ENCODE measurements around the gene CACNA1I.
A peak's percentile ranks its signal among the peaks of the same experiment; 100 is the strongest.

The CACNA1I gene

GRCh38 chr22:39647836-39648629, 77.5 kb downstream of the CACNA1I start:
- H3K4me3 ChIP-seq (ENCODE audit: low read depth, low read length): no peak overlapping the region
- no peak for TF ChIP-seq CTCF (IDR thresholded peaks at IDR 0.05; ENCODE audit: low read depth, low read length)
- TF ChIP-seq MAX (IDR thresholded peaks at IDR 0.05; ENCODE audit: low read depth, low read length): no peak
- TF ChIP-seq POLR2A (IDR thresholded peaks at IDR 0.05; ENCODE audit: extremely low read depth, insufficient read length): no peak
- no peak for TF ChIP-seq MYC (IDR thresholded peaks at IDR 0.05; ENCODE audit: low read depth, low read length)
- no peak for DNase-seq (ENCODE audit: low read depth)

GRCh38 chr22:39648630-39648950, 78.0 kb downstream of the CACNA1I start:
- DNase-seq (ENCODE audit: low read depth): no peak
- TF ChIP-seq CTCF (IDR thresholded peaks at IDR 0.05; ENCODE audit: low read depth, low read length): no peak
- TF ChIP-seq MAX (IDR thresholded peaks at IDR 0.05; ENCODE audit: low read depth, low read length): no peak
- TF ChIP-seq POLR2A (IDR thresholded peaks at IDR 0.05; ENCODE audit: extremely low read depth, insufficient read length): no peak
- TF ChIP-seq MYC (IDR thresholded peaks at IDR 0.05; ENCODE audit: low read depth, low read length): no peak
- H3K4me3 ChIP-seq (ENCODE audit: low read depth, low read length): no peak overlapping the region

- TF ChIP-seq MAX (IDR thresholded peaks at IDR 0.05; ENCODE audit: low read depth, low read length) (no peak), CTCF (IDR thresholded peaks at IDR 0.05; ENCODE audit: low read depth, low read length) (no peak), POLR2A (IDR thresholded peaks at IDR 0.05; ENCODE audit: extremely low read depth, insufficient read length) (no peak), MYC (IDR thresholded peaks at IDR 0.05; ENCODE audit: low read depth, low read length) (no peak)
- DNase-seq (ENCODE audit: low read depth): no peak
- H3K4me3 ChIP-seq (ENCODE audit: low read depth, low read length): no peak overlapping the region
These were observed 79.0 kb downstream of the CACNA1I start for GRCh38 chr22:39649500-39650089.

GRCh38 chr22:39651053-39651996, 80.8 kb downstream of the CACNA1I start:
- 0 out of 2 replicates have a peak, but pooled peaks have one; percentile 15 for TF ChIP-seq MYC (IDR thresholded peaks at IDR 0.05; ENCODE audit: low read depth, low read length)
- TF ChIP-seq CTCF (IDR thresholded peaks at IDR 0.05; ENCODE audit: low read depth, low read length): no peak
- TF ChIP-seq POLR2A (IDR thresholded peaks at IDR 0.05; ENCODE audit: extremely low read depth, insufficient read length): no peak
- TF ChIP-seq MAX (IDR thresholded peaks at IDR 0.05; ENCODE audit: low read depth, low read length): 0 out of 2 replicates have a peak, but pooled peaks have one; percentile 14
- DNase-seq (ENCODE audit: low read depth): peak; percentile 90
- no peak overlapping the region for H3K4me3 ChIP-seq (ENCODE audit: low read depth, low read length)

- DNase-seq (ENCODE audit: low read depth): no peak
- TF ChIP-seq CTCF (IDR thresholded peaks at IDR 0.05; ENCODE audit: low read depth, low read length) (no peak), MYC (IDR thresholded peaks at IDR 0.05; ENCODE audit: low read depth, low read length) (no peak), MAX (IDR thresholded peaks at IDR 0.05; ENCODE audit: low read depth, low read length) (no peak), POLR2A (IDR thresholded peaks at IDR 0.05; ENCODE audit: extremely low read depth, insufficient read length) (no peak)
- no peak overlapping the region for H3K4me3 ChIP-seq (ENCODE audit: low read depth, low read length)
These were observed 82.6 kb downstream of the CACNA1I start for GRCh38 chr22:39652990-39653786.
